HUES6 (cell line): ENCODE measurements around the gene NIT1.

Source experiments
- H3K27ac ChIP-seq: 2 replicates; pipeline ENCODE4 v1.7.0; 2013; ENCODE audit warnings: low read depth, mild to moderate bottlenecking, low read length, inconsistent platforms
- H3K27me3 ChIP-seq: 2 replicates; pipeline ENCODE4 v1.6.1; 2013; ENCODE audit warnings: low read length; ENCODE audit not compliant: control insufficient read depth, insufficient read depth
- H3K36me3 ChIP-seq: 2 replicates; pipeline ENCODE4 v1.6.1; 2013; ENCODE audit warnings: low read length; ENCODE audit not compliant: control insufficient read depth, insufficient read depth
- H3K4me1 ChIP-seq: 2 replicates; pipeline ENCODE4 v1.6.1; 2013; ENCODE audit warnings: low read length; ENCODE audit not compliant: control insufficient read depth, insufficient read depth
- H3K4me3 ChIP-seq: 2 replicates; pipeline ENCODE4 v1.5.1; 2013; ENCODE audit warnings: low read depth, low read length
- H3K9ac ChIP-seq: one replicate; pipeline ENCODE4 v1.6.1; 2013; ENCODE audit warnings: mild to moderate bottlenecking, low read length
- H3K9me3 ChIP-seq: 2 replicates; pipeline ENCODE4 v1.6.1; 2013; ENCODE audit warnings: low read depth, low read length; ENCODE audit not compliant: control insufficient read depth, insufficient read depth

Gene NIT1

GRCh38 chr1:161086457-161086856 is 31.4 kb upstream of the NIT1 start:
- no peak overlapping the region for H3K9ac ChIP-seq
- H3K27me3 ChIP-seq: no peaks in the 10 kb centered on the region
- no peak overlapping the region for H3K4me3 ChIP-seq
- H3K36me3 ChIP-seq: no peaks in the 10 kb centered on the region
- H3K27ac ChIP-seq: no peak overlapping the region
- H3K4me1 ChIP-seq: peaks cover 37% of the 10 kb centered on the region
- no peaks in the 10 kb centered on the region for H3K9me3 ChIP-seq

- H3K4me1 ChIP-seq: peaks cover 27% of the 10 kb centered on the region
Measured at GRCh38 chr1:161088587-161089110, 29.3 kb upstream of the NIT1 start.

GRCh38 chr1:161089251-161089924 is 28.5 kb upstream of the NIT1 start, which contains the start of gene NECTIN4:
TSS of gene NECTIN4 (minus strand) at chr1:161089558. CDS start at chr1:161089296, 262 bp downstream.
- H3K4me1 ChIP-seq: peaks cover 20% of the 10 kb centered on the region
- no peaks in the 10 kb centered on the region for H3K9me3 ChIP-seq
- H3K9ac ChIP-seq: no peak within 1 kb of the TSS
- H3K4me3 ChIP-seq: no peak within 1 kb of the TSS
- no peaks in the 10 kb centered on the region for H3K36me3 ChIP-seq
- no peak within 1 kb of the TSS for H3K27ac ChIP-seq
- H3K27me3 ChIP-seq: no peaks in the 10 kb centered on the region

More at GRCh38 chr1:161088587-161089110, 29.3 kb upstream of the NIT1 start:
- Histone ChIP-seq H3K27me3 (no peaks in the 10 kb centered on the region), H3K27ac (no peak overlapping the region), H3K36me3 (no peaks in the 10 kb centered on the region), H3K4me3 (no peak overlapping the region), H3K9me3 (no peaks in the 10 kb centered on the region), H3K9ac (no peak overlapping the region)

GRCh38 chr1:161089938-161090337 is 28.0 kb upstream of the NIT1 start:
- no peaks in the 10 kb centered on the region for H3K9me3 ChIP-seq
- no peak overlapping the region for H3K9ac ChIP-seq
- H3K4me3 ChIP-seq: no peak overlapping the region
- H3K27me3 ChIP-seq: no peaks in the 10 kb centered on the region
- H3K27ac ChIP-seq: no peak overlapping the region
- H3K36me3 ChIP-seq: no peaks in the 10 kb centered on the region
- peaks cover 17% of the 10 kb centered on the region for H3K4me1 ChIP-seq

GRCh38 chr1:161090617-161091016 is 27.3 kb upstream of the NIT1 start:
- no peaks in the 10 kb centered on the region for H3K27me3 ChIP-seq
- no peak overlapping the region for H3K27ac ChIP-seq
- peaks cover 11% of the 10 kb centered on the region for H3K4me1 ChIP-seq
- H3K9ac ChIP-seq: no peak overlapping the region
- no peaks in the 10 kb centered on the region for H3K36me3 ChIP-seq
- H3K9me3 ChIP-seq: no peaks in the 10 kb centered on the region
- H3K4me3 ChIP-seq: no peak overlapping the region

- Histone ChIP-seq H3K27me3 (no peaks in the 10 kb centered on the region), H3K4me1 (peaks cover 8% of the 10 kb centered on the region), H3K27ac (no peak overlapping the region), H3K36me3 (no peaks in the 10 kb centered on the region), H3K4me3 (no peak overlapping the region), H3K9me3 (no peaks in the 10 kb centered on the region), H3K9ac (no peak overlapping the region)
Measured at GRCh38 chr1:161091093-161091492, 26.8 kb upstream of the NIT1 start.

GRCh38 chr1:161091796-161092507 is 26.0 kb upstream of the NIT1 start:
- Histone ChIP-seq H3K36me3 (no peaks in the 10 kb centered on the region), H3K9ac (no peak overlapping the region), H3K27me3 (no peaks in the 10 kb centered on the region), H3K9me3 (no peaks in the 10 kb centered on the region), H3K4me1 (no peaks in the 10 kb centered on the region; the same call in 1 of the 2 replicates), H3K27ac (no peak overlapping the region), H3K4me3 (no peak overlapping the region)

GRCh38 chr1:161092621-161093028 is 25.3 kb upstream of the NIT1 start:
- no peaks in the 10 kb centered on the region for H3K27me3 ChIP-seq
- H3K9me3 ChIP-seq: no peaks in the 10 kb centered on the region
- no peaks in the 10 kb centered on the region for H3K36me3 ChIP-seq
- no peak overlapping the region for H3K9ac ChIP-seq
- H3K4me3 ChIP-seq: no peak overlapping the region
- no peak overlapping the region for H3K27ac ChIP-seq
- no peaks in the 10 kb centered on the region; the same call in none of the 2 replicates for H3K4me1 ChIP-seq

GRCh38 chr1:161094481-161094880 is 23.4 kb upstream of the NIT1 start:
- no peaks in the 10 kb centered on the region for H3K27me3 ChIP-seq
- H3K9ac ChIP-seq: no peak overlapping the region
- H3K4me3 ChIP-seq: no peak overlapping the region
- H3K36me3 ChIP-seq: no peaks in the 10 kb centered on the region
- no peaks in the 10 kb centered on the region for H3K9me3 ChIP-seq
- H3K27ac ChIP-seq: no peak overlapping the region
- H3K4me1 ChIP-seq: no peaks in the 10 kb centered on the region; the same call in 1 of the 2 replicates

GRCh38 chr1:161095230-161095629 is 22.7 kb upstream of the NIT1 start:
- Histone ChIP-seq H3K27ac (no peak overlapping the region), H3K27me3 (no peaks in the 10 kb centered on the region), H3K9me3 (no peaks in the 10 kb centered on the region), H3K4me3 (no peak overlapping the region), H3K36me3 (peaks cover 5% of the 10 kb centered on the region; the same call in 1 of the 2 replicates), H3K9ac (no peak overlapping the region), H3K4me1 (no peaks in the 10 kb centered on the region; the same call in 1 of the 2 replicates)

GRCh38 chr1:161096015-161096414 is 21.9 kb upstream of the NIT1 start:
- Histone ChIP-seq H3K4me1 (no peaks in the 10 kb centered on the region; the same call in 1 of the 2 replicates), H3K9me3 (no peaks in the 10 kb centered on the region), H3K4me3 (no peak overlapping the region), H3K36me3 (peaks cover 12% of the 10 kb centered on the region; the same call in 1 of the 2 replicates), H3K27ac (no peak overlapping the region), H3K9ac (no peak overlapping the region), H3K27me3 (no peaks in the 10 kb centered on the region)
